ENCODE data around the gene CAB39L. TPM values are rescaled to one million over a fixed set of nuclear protein-coding genes. Genes with fewer than 3 reads are reported as not detected.

The CAB39L gene
- total and polyA plus RNA-seq, 2 donors (not counting 3 experiments of a cell fraction or from before 2014, with no cell fraction given): 3.1 to 7.2 TPM

DNA sequence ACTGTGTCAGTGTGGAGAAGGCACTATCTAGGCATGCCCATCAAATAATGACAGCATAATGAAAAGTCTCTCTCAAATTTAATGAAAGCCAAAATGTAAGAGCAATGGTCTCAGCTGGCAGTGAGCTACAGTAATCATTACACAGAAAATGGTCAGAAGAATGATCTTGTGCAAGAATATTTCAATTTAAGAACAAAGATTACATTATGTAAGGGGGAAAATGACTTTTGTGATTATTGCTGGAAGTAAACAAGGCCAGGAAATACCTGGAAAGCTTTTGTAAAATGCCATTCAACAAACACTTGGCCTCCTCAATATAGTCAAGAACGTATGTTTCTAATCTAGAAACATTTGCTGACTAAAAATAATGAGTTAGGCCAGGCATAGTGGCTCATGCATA, 89.1 kb downstream of the CAB39L start:
- TF ChIP-seq POLR2A (IDR thresholded peaks at IDR 0.05; ENCODE audit: low read depth, low read length): no peak
- TF ChIP-seq JUN (IDR thresholded peaks at IDR 0.05; ENCODE audit: borderline replicate concordance, insufficient read depth, insufficient read length, low read depth): no peak
- TF ChIP-seq GATA2 (IDR thresholded peaks at IDR 0.05; ENCODE audit: insufficient read depth, insufficient read length, low read depth, low read length): no peak
- no peak for TF ChIP-seq MYC (IDR thresholded peaks at IDR 0.05; ENCODE audit: low read depth, low read length)
- TF ChIP-seq, protein P1, sequence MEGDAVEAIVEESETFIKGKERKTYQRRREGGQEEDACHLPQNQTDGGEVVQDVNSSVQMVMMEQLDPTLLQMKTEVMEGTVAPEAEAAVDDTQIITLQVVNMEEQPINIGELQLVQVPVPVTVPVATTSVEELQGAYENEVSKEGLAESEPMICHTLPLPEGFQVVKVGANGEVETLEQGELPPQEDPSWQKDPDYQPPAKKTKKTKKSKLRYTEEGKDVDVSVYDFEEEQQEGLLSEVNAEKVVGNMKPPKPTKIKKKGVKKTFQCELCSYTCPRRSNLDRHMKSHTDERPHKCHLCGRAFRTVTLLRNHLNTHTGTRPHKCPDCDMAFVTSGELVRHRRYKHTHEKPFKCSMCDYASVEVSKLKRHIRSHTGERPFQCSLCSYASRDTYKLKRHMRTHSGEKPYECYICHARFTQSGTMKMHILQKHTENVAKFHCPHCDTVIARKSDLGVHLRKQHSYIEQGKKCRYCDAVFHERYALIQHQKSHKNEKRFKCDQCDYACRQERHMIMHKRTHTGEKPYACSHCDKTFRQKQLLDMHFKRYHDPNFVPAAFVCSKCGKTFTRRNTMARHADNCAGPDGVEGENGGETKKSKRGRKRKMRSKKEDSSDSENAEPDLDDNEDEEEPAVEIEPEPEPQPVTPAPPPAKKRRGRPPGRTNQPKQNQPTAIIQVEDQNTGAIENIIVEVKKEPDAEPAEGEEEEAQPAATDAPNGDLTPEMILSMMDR (IDR thresholded peaks at IDR 0.05; ENCODE audit: extremely low read depth in 1 of 2, insufficient read depth in 1 of 2, low read depth in 1 of 2, low read length in 2 of 2): no peak
- no peak for TF ChIP-seq POLR2AphosphoS5 (IDR thresholded peaks at IDR 0.05; ENCODE audit: insufficient read depth, low read depth, low read length)
- TF ChIP-seq FOS (IDR thresholded peaks at IDR 0.05; ENCODE audit: borderline replicate concordance, insufficient read depth, low read length): no peak
- TF ChIP-seq, protein P2, sequence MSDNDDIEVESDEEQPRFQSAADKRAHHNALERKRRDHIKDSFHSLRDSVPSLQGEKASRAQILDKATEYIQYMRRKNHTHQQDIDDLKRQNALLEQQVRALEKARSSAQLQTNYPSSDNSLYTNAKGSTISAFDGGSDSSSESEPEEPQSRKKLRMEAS (IDR thresholded peaks at IDR 0.05; ENCODE audit: insufficient read depth, insufficient read length): no peak
- no peak for TF ChIP-seq EZH2 (IDR thresholded peaks at IDR 0.05; ENCODE audit: borderline replicate concordance, low read depth, low read length, severe bottlenecking)
- FAIRE-seq (no peak), DNase-seq (ENCODE audit: low read depth, low spot score) (no peak)
- ChIA-PET POLR2A (no interaction called here), CTCF (no interaction called here)
- intact Hi-C loops (cut with micrococcal nuclease): no loop called here
- no peak overlapping the region for H3K9ac ChIP-seq (replicated peaks; ENCODE audit: extremely low read depth, insufficient read depth, low read length)
- H3K9me3 ChIP-seq (replicated peaks; ENCODE audit: control insufficient read depth, insufficient read depth, low read length): no peaks in the 10 kb centered on the region
- no peak overlapping the region for H3K4me2 ChIP-seq (ENCODE audit: insufficient read depth, low read length)
- H3K4me1 ChIP-seq (ENCODE audit: control insufficient read depth, extremely low read depth, insufficient read depth, low read length): no peaks in the 10 kb centered on the region
- no TSS peak for BruUV-seq (replicated peaks)
- H3K4me3 ChIP-seq (replicated peaks in 1 of 3; ENCODE audit: insufficient read depth in 1 of 3, low read depth in 1 of 3, low read length in 3 of 3): no peak overlapping the region
- no peaks in the 10 kb centered on the region for H3K36me3 ChIP-seq (ENCODE audit: control insufficient read depth in 2 of 2, extremely low read depth in 1 of 2, insufficient read depth in 2 of 2, low read length in 2 of 2)
- no peaks in the 10 kb centered on the region for H3K9me1 ChIP-seq (replicated peaks; ENCODE audit: control insufficient read depth, extremely low read depth, insufficient read depth, low read length)
- no peaks in the 10 kb centered on the region for H3K27me3 ChIP-seq (ENCODE audit: control insufficient read depth in 2 of 2, insufficient read depth in 2 of 2, low read length in 2 of 2)
- no peak overlapping the region for H2AFZ ChIP-seq (ENCODE audit: low read depth, low read length)
- dilution Hi-C loops (cut with MboI; ENCODE audit: extremely low pct_ligation_motif_present, low sequenced_read_pairs): no loop called here
- H3K79me2 ChIP-seq (ENCODE audit: control insufficient read depth, insufficient read depth, low read length): no peaks in the 10 kb centered on the region
- H4K20me1 ChIP-seq (replicated peaks; ENCODE audit: control insufficient read depth, extremely low read depth, insufficient read depth, low read length): no peaks in the 10 kb centered on the region
- no peak overlapping the region for H3K27ac ChIP-seq (ENCODE audit: insufficient read depth, low read depth, low read length)

All from endothelial cell of umbilical vein (primary cell).